GM12892 (cell line): ENCODE data around the gene S100A2.

Source experiments
- POLR2A ChIP-seq: IDR thresholded peaks from 2 replicates; pipeline ENCODE4 v1.6.1; 2011; ENCODE audit warnings: low read depth, low read length, control low read depth
- POLR2AphosphoS5 ChIP-seq: IDR thresholded peaks from 2 replicates; pipeline ENCODE4 v1.6.1; 2011; ENCODE audit warnings: low read depth, low read length, control low read depth

DNA sequence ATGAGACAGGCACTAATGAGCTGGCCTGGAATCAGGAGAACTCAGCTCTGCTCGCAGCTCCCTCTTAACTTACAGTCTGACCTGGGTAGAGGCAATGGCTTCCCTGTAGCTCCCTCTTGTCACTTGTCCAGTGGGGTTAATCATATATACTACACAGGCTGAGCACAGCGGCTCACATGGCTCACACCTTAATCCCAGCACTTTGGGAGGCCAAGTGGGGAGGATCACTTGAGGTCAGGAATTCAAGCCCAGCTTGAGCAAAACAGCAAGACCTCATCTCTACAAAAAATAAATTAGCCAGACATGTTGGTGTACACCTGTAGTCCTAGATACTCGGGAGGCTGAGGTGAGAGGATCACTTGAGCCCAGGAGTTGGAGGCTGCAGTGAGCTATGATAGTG is 34.0 kb downstream of the S100A2 start:
- TF ChIP-seq POLR2A (no peak), POLR2AphosphoS5 (no peak)
